DOHH2 (cell line): ENCODE data around the gene DCBLD2.

Experiments used
- H3F3A ChIP-seq: fragments of 200-600 bp; sonication (generic), shearing (Covaris generic); 2 replicates; pipeline ENCODE4 v1.6.0; 2016; ENCODE audit warnings: antibody characterized with exemption, mild to moderate bottlenecking; ENCODE audit not compliant: control insufficient read depth, insufficient read depth
- H3K27ac ChIP-seq: fragments of 200-600 bp; sonication (generic); 2 replicates; pipeline ENCODE4 v1.5.1; 2014; ENCODE audit warnings: low read depth, mild to moderate bottlenecking, low read length, moderate library complexity
- H3K27me3 ChIP-seq: fragments of 200-600 bp; sonication (generic); 2 replicates; pipeline ENCODE4 v1.6.1; 2014; ENCODE audit warnings: mild to moderate bottlenecking, low read length, mixed read lengths; ENCODE audit not compliant: control insufficient read depth
- H3K36me3 ChIP-seq: fragments of 200-600 bp; sonication (generic); 2 replicates; pipeline ENCODE4 v1.6.1; 2014; ENCODE audit warnings: mild to moderate bottlenecking, low read length, moderate library complexity, mixed read lengths; ENCODE audit not compliant: control insufficient read depth
- H3K4me1 ChIP-seq: fragments of 200-600 bp; sonication (generic); 2 replicates; pipeline ENCODE4 v1.6.1; 2014; ENCODE audit warnings: mild to moderate bottlenecking, low read length, mixed read lengths; ENCODE audit not compliant: control insufficient read depth
- H3K4me2 ChIP-seq: fragments of 200-600 bp; sonication (generic); 2 replicates; pipeline ENCODE4 v1.6.0; 2014; ENCODE audit warnings: mild to moderate bottlenecking, low read length, moderate library complexity
- H3K4me3 ChIP-seq: fragments of 200-600 bp; sonication (generic); 2 replicates; pipeline ENCODE4 v1.5.1; 2014; ENCODE audit warnings: mild to moderate bottlenecking, low read length, mixed read lengths
- H3K79me2 ChIP-seq: fragments of 200-600 bp; sonication (generic); 2 replicates; pipeline ENCODE4 v1.6.1; 2014; ENCODE audit warnings: mild to moderate bottlenecking, low read length, mixed read lengths; ENCODE audit not compliant: control insufficient read depth
- H3K9me2 ChIP-seq: fragments of 200-600 bp; sonication (generic); replicated peaks from 2 replicates; pipeline ENCODE4 v1.6.1; 2014; ENCODE audit warnings: mild to moderate bottlenecking, low read length, mixed read lengths; ENCODE audit not compliant: control insufficient read depth
- H3K9me3 ChIP-seq: fragments of 200-600 bp; sonication (generic); 2 replicates; pipeline ENCODE4 v1.6.1; 2014; ENCODE audit warnings: antibody characterized with exemption, low read length, mixed read lengths; ENCODE audit not compliant: control insufficient read depth, insufficient read depth
- H4K20me1 ChIP-seq: fragments of 200-600 bp; sonication (generic); 2 replicates; pipeline ENCODE4 v1.6.0; 2014; ENCODE audit warnings: low read depth, mild to moderate bottlenecking, antibody characterized with exemption, low read length, moderate library complexity; ENCODE audit not compliant: control insufficient read depth, insufficient read depth
- EZH2phosphoT487 ChIP-seq: fragments of 200-600 bp; sonication (generic); IDR thresholded peaks from 2 replicates; pipeline ENCODE4 v1.6.1; 2017; ENCODE audit warnings: borderline replicate concordance, mild to moderate bottlenecking, antibody characterized with exemption, low read length, moderate library complexity, mixed read lengths
- TF ChIP-seq, protein P1 (sequence below): fragments of 200-600 bp; sonication (generic); IDR thresholded peaks from one replicate; pipeline ENCODE4 v1.5.1; 2014; ENCODE audit warnings: antibody characterized with exemption, mild to moderate bottlenecking, low read depth, low read length; ENCODE audit not compliant: poor library complexity, severe bottlenecking

DCBLD2 gene

DNA sequence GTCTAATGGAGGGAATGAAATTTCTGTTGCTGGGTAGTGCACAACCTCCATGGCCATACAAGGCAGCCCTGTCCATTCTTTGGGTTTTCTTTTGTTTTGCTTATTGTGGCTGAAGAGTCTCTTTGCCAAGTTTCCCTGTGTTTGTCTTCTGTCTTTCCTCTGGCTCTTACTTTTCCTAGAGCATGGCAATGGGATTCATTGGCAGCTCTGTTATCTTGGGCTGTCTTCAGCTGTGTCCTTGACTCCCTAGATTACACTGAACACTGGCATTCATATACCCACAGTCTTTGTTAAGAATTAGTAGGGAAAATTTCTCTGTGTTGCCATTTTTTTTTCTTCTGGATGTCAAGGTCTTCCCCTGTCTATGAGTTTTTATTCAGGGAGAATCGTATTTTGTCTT is 16.1 kb upstream of the DCBLD2 start:
- no peaks in the 10 kb centered on the region for H3F3A ChIP-seq
- no peaks in the 10 kb centered on the region for H3K79me2 ChIP-seq
- no peaks in the 10 kb centered on the region for H4K20me1 ChIP-seq
- H3K27ac ChIP-seq = no peak overlapping the region
- no peaks in the 10 kb centered on the region; the same call in 1 of the 2 replicates for H3K27me3 ChIP-seq
- no peaks in the 10 kb centered on the region for H3K36me3 ChIP-seq
- no peaks in the 10 kb centered on the region for H3K9me3 ChIP-seq
- no peaks in the 10 kb centered on the region for H3K4me1 ChIP-seq
- no peak for TF ChIP-seq EZH2phosphoT487
- TF ChIP-seq, protein P1, sequence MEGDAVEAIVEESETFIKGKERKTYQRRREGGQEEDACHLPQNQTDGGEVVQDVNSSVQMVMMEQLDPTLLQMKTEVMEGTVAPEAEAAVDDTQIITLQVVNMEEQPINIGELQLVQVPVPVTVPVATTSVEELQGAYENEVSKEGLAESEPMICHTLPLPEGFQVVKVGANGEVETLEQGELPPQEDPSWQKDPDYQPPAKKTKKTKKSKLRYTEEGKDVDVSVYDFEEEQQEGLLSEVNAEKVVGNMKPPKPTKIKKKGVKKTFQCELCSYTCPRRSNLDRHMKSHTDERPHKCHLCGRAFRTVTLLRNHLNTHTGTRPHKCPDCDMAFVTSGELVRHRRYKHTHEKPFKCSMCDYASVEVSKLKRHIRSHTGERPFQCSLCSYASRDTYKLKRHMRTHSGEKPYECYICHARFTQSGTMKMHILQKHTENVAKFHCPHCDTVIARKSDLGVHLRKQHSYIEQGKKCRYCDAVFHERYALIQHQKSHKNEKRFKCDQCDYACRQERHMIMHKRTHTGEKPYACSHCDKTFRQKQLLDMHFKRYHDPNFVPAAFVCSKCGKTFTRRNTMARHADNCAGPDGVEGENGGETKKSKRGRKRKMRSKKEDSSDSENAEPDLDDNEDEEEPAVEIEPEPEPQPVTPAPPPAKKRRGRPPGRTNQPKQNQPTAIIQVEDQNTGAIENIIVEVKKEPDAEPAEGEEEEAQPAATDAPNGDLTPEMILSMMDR = no peak
- H3K4me2 ChIP-seq = no peak overlapping the region
- H3K9me2 ChIP-seq = no peaks in the 10 kb centered on the region
- H3K4me3 ChIP-seq = no peak overlapping the region

DNA sequence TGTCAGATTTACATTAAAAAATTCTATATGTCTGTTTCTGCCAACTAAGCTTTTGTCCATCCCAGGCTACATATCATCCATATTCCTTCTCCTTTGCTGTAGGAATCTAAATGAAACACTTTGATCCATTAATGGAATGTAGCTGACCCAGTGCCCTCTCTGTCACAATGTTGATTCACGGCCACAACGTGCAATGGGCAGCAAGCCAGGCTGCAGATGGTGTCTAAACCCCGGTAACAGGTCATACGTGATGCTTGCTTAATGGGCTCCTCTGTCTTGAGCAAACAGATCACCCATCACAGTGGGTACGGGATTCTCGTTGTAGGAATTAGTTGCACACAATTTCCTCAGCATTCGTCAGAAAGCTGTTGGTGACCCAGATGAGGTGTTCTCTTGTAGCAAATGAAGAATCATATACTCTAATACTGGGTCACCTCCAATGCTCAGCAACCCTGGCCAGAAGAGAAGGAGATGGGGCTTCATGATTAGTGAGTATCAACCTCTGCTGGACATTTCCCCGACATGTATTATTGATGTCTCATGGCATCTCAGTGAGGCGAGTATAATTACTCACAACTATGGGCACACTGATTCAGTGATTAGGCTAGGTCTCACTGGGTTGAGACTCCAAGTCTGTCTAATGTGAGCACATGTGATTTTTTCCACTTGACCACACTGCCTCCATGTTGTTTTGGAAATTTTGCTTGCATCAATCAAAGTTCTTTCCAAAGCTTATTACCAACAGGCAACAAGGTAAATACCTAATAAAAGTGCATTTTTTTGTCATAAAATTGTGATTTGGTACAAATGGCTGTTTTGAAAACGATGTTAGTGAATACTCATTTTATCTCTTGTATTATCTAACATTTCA is 12.9 kb upstream of the DCBLD2 start:
- H3K4me1 ChIP-seq = no peaks in the 10 kb centered on the region
- no peaks in the 10 kb centered on the region for H3K9me2 ChIP-seq
- TF ChIP-seq, protein P1 = no peak
- TF ChIP-seq EZH2phosphoT487 = no peak
- no peaks in the 10 kb centered on the region for H3K79me2 ChIP-seq
- no peak overlapping the region for H3K4me3 ChIP-seq
- H3K9me3 ChIP-seq = no peaks in the 10 kb centered on the region
- no peak overlapping the region for H3K27ac ChIP-seq
- no peak overlapping the region for H3K4me2 ChIP-seq
- H3K27me3 ChIP-seq = no peaks in the 10 kb centered on the region; the same call in 1 of the 2 replicates
- no peaks in the 10 kb centered on the region for H4K20me1 ChIP-seq
- H3K36me3 ChIP-seq = no peaks in the 10 kb centered on the region
- no peaks in the 10 kb centered on the region for H3F3A ChIP-seq

DNA sequence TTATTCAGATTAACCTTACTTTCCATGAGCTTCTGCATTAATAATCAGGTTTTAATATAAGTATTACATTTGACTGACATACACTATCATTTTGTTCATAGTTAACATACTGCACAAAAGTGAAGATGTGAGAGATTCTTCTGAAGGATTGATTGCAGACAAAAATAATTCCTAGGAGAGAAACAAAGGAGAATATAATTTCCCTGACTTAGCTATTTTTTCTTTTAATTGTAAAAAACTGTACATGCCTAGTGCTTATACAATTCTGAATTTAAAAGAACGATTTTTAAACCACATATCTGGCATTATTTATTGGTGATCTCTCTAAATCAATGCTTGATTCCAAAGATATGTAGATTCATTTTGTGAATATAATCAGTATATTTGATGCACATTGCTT is 11.0 kb upstream of the DCBLD2 start:
- Histone ChIP-seq H3K36me3 (no peaks in the 10 kb centered on the region), H3K9me2 (no peaks in the 10 kb centered on the region), H3K27ac (no peak overlapping the region), H3K27me3 (no peaks in the 10 kb centered on the region), H3K4me3 (no peak overlapping the region), H3K4me2 (no peak overlapping the region), H4K20me1 (no peaks in the 10 kb centered on the region), H3K79me2 (no peaks in the 10 kb centered on the region), H3K9me3 (no peaks in the 10 kb centered on the region), H3F3A (no peaks in the 10 kb centered on the region), H3K4me1 (no peaks in the 10 kb centered on the region)
- TF ChIP-seq, protein P1 = no peak
- TF ChIP-seq EZH2phosphoT487 = no peak
